ENCODE results near the gene RSL24D1. TPM values are rescaled to one million over a fixed set of nuclear protein-coding genes. Genes with fewer than 3 reads are reported as not detected.

Gene RSL24D1
- total RNA-seq, 4 donors from 2014 or later = 39.3 to 72.3 (median 53.2) TPM

DNA sequence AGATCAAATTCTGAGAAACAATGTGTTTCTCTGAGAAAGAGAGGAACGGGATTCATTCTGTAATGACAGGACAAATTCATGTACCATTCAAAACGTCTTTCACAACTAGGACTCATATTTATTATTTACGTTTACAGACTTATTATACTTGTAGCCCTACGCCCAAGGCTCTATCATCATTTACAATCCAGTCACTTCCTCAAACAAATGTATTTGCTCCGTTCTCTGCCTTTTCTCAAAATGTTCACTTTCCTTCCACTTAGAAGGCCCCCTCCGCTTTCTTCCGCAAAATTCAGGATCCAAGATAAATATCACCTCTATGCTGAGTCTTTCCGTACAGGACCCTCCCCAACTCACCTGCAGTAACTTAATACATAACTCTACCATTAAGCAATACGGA, 745 bp downstream of the RSL24D1 start:
- Histone ChIP-seq H3K27me3 (no peaks in the 10 kb centered on the region), H3K36me3 (peaks cover 0 to 14% (median 0%) of the 10 kb centered on the region in 3 donors), H3K4me1 (peaks cover 0 to 39% (median 18%) of the 10 kb centered on the region in 4 donors), H3K27ac (peak overlapping the region; percentile 81 to 95 (median 89)), H3K4me3 (peak overlapping the region; percentile 63 to 78 (median 72)), H3K9me3 (no peaks in the 10 kb centered on the region)
- WGBS, 2 donors = 2 to 3% methylated on average over 9 of the region's 9 CpGs
- TF ChIP-seq POLR2A (IDR thresholded peaks at IDR 0.05) = no peak
- TF ChIP-seq EP300 (IDR thresholded peaks at IDR 0.05) = no peak
- TF ChIP-seq, protein P1, sequence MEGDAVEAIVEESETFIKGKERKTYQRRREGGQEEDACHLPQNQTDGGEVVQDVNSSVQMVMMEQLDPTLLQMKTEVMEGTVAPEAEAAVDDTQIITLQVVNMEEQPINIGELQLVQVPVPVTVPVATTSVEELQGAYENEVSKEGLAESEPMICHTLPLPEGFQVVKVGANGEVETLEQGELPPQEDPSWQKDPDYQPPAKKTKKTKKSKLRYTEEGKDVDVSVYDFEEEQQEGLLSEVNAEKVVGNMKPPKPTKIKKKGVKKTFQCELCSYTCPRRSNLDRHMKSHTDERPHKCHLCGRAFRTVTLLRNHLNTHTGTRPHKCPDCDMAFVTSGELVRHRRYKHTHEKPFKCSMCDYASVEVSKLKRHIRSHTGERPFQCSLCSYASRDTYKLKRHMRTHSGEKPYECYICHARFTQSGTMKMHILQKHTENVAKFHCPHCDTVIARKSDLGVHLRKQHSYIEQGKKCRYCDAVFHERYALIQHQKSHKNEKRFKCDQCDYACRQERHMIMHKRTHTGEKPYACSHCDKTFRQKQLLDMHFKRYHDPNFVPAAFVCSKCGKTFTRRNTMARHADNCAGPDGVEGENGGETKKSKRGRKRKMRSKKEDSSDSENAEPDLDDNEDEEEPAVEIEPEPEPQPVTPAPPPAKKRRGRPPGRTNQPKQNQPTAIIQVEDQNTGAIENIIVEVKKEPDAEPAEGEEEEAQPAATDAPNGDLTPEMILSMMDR (IDR thresholded peaks at IDR 0.05) = no peak
- DNase-seq (ENCODE audit: low spot score in 2 of 2) = no peak

DNA sequence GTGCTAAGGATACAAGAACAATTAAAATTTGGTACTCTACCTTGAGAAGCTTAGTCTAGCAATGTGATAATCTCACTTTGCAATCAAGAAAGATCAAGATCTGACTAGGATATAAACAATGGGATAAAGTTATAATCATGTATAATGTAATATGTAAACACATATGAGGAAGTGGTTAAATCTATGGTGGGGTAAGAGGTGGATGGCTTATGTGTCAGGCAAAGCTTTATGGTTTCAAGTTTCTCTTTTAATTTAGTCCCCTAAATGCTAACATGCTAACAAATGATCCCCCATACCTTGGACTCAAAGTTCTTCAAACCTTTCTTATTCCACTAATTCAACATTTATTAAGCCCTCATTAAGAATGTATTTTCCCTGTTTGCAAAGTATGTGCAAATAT, 2.5 kb downstream of the RSL24D1 start:
- Histone ChIP-seq H3K27me3 (no peaks in the 10 kb centered on the region), H3K4me1 (peaks cover 0 to 39% (median 18%) of the 10 kb centered on the region in 4 donors), H3K9me3 (no peaks in the 10 kb centered on the region), H3K36me3 (peaks cover 0 to 29% (median 0%) of the 10 kb centered on the region in 3 donors), H3K27ac (no peak overlapping the region), H3K4me3 (no peak overlapping the region)
- TF ChIP-seq POLR2A (IDR thresholded peaks at IDR 0.05) = no peak
- no peak for TF ChIP-seq EP300 (IDR thresholded peaks at IDR 0.05)
- TF ChIP-seq, protein P1 (IDR thresholded peaks at IDR 0.05) = no peak
- no peak for DNase-seq (ENCODE audit: low spot score in 2 of 2)

DNA sequence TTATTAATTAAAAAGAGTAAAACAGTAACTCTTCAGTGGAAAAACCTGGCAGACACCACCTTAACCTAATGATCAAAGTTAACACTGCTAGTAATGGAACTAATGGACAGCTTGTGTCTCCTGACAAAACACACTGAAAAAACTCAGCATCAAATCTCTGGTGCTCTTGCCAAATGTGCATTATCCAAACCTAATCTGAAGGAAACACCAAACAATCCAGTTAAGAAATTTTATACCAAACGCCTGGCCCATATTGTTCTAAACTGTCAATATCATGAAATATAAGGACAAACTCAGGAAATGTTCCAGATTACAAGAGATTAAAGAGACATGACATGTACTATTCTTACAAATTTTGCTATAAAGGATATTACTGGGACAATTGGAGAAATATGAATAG, 10.4 kb downstream of the RSL24D1 start:
- no peak overlapping the region for H3K4me3 ChIP-seq
- H3K9me3 ChIP-seq = no peaks in the 10 kb centered on the region
- H3K27me3 ChIP-seq = no peaks in the 10 kb centered on the region
- no peak for TF ChIP-seq EP300 (IDR thresholded peaks at IDR 0.05)
- TF ChIP-seq POLR2A (IDR thresholded peaks at IDR 0.05) = no peak
- TF ChIP-seq, protein P1 (IDR thresholded peaks at IDR 0.05) = no peak
- H3K27ac ChIP-seq = no peak overlapping the region
- no peak for DNase-seq (ENCODE audit: low spot score in 2 of 2)
- peaks cover 0 to 72% (median 0%) of the 10 kb centered on the region in 3 donors for H3K36me3 ChIP-seq
- H3K4me1 ChIP-seq = no peaks in the 10 kb centered on the region
- WGBS, 2 donors = 70% methylated on average over 1 of the region's 1 CpG

DNA sequence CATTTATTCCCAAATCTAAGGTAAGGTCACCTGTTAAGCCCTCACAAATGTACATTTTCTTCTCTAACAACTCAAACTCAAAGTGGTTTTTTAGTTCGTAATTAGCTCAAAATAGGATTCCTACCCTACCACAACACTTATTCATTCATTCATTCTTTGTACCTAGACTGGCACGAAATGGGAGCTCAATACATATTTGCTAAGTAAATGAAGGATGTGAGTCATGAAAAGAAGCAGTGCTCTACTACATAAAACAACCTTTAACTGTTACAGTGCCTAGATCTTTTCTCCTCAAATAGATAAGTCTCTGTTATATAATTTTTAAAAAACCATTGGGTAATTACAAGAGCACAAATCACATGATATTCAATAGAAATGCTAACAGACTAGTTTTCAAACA, 13.1 kb downstream of the RSL24D1 start:
- Histone ChIP-seq H3K4me3 (no peak overlapping the region), H3K36me3 (peaks cover 0 to 71% (median 5%) of the 10 kb centered on the region in 3 donors), H3K9me3 (no peaks in the 10 kb centered on the region), H3K4me1 (no peaks in the 10 kb centered on the region), H3K27me3 (no peaks in the 10 kb centered on the region), H3K27ac (no peak overlapping the region)
- TF ChIP-seq, protein P1 (IDR thresholded peaks at IDR 0.05) = no peak
- no peak for TF ChIP-seq POLR2A (IDR thresholded peaks at IDR 0.05)
- no peak for TF ChIP-seq EP300 (IDR thresholded peaks at IDR 0.05)
- no peak for DNase-seq (ENCODE audit: low spot score in 2 of 2)
- 84 to 89% methylated on average over 2 of the region's 2 CpGs for WGBS, 2 donors

DNA sequence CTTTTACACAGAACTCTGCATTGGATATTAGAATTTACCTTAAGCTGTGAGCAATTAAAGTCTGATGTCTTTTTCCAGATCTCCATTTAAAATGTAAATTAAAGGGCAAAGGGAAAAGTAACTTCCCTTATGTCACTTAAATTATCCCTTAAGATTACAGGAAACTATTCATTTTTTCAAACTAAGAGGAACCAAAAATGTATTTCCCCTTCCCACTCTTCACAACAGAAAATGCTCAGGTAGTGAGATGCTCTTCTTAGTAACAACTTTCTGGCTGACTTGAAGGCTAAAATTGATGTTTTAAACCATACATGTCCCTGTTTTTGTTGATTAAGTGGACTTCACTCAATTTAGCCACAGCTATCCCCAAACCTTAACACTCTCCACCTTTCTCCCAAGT, 17.6 kb downstream of the RSL24D1 start:
- H3K36me3 ChIP-seq = peaks cover 0 to 62% (median 5%) of the 10 kb centered on the region in 3 donors
- DNase-seq (ENCODE audit: low spot score in 2 of 2) = no peak
- TF ChIP-seq EP300 (IDR thresholded peaks at IDR 0.05) (no peak), POLR2A (IDR thresholded peaks at IDR 0.05) (no peak)
- TF ChIP-seq, protein P1 (IDR thresholded peaks at IDR 0.05) = no peak
- H3K4me1 ChIP-seq = no peaks in the 10 kb centered on the region
- no peak overlapping the region for H3K4me3 ChIP-seq
- H3K9me3 ChIP-seq = no peaks in the 10 kb centered on the region
- no peak overlapping the region for H3K27ac ChIP-seq
- H3K27me3 ChIP-seq = no peaks in the 10 kb centered on the region

All from tibial nerve (tissue), 4 donors.